ENCODE results near the gene RCN1. TPM values are rescaled to one million over a fixed set of nuclear protein-coding genes. Genes with fewer than 3 reads are reported as not detected.
"Not testable (repeated sequence)": the region's sequence is repeated elsewhere in the genome, so short reads cannot be mapped to it uniquely, and the experiment has no call there.

The RCN1 gene
- total RNA-seq, 6 donors from 2014 or later: 11.5 to 90.1 (median 49.8) TPM

DNA sequence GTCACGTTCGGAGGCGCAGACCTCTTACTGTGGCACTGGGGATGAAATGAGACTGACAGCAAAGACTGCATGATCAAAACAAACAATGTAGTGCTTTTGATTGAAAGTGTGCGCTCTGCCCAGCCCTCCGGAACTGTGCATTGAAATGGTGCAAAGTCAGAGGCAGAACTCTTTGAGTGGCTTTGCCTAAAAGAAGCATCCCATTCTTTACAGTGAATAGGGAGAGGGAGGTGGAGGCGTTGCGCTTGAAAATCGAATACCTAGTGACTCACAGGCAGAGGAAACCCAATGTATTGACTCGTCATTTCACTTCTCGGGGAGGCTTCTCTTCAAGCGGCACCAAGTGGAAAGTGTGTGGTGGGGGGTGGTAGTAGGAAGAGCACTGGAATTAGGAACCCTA is 10.9 kb downstream of the RCN1 start:
- 86 to 94% methylated on average over 11 of the region's 11 CpGs for WGBS, 2 donors
- Histone ChIP-seq H3K27ac (no peak overlapping the region), H3K4me3 (no peak overlapping the region), H3K36me3 (peaks cover 3 to 79% (median 48%) of the 10 kb centered on the region in 4 donors), H3K27me3 (no peaks in the 10 kb centered on the region), H3K9me3 (no peaks in the 10 kb centered on the region), H3K4me1 (no peaks in the 10 kb centered on the region)
- no peak for ATAC-seq (ENCODE audit: low FRiP score in 2 of 2)
- DNase-seq: no peak
- TF ChIP-seq EP300 (IDR thresholded peaks at IDR 0.05): no peak
- no peak for TF ChIP-seq POLR2AphosphoS5 (IDR thresholded peaks at IDR 0.05)
- TF ChIP-seq, protein P1, sequence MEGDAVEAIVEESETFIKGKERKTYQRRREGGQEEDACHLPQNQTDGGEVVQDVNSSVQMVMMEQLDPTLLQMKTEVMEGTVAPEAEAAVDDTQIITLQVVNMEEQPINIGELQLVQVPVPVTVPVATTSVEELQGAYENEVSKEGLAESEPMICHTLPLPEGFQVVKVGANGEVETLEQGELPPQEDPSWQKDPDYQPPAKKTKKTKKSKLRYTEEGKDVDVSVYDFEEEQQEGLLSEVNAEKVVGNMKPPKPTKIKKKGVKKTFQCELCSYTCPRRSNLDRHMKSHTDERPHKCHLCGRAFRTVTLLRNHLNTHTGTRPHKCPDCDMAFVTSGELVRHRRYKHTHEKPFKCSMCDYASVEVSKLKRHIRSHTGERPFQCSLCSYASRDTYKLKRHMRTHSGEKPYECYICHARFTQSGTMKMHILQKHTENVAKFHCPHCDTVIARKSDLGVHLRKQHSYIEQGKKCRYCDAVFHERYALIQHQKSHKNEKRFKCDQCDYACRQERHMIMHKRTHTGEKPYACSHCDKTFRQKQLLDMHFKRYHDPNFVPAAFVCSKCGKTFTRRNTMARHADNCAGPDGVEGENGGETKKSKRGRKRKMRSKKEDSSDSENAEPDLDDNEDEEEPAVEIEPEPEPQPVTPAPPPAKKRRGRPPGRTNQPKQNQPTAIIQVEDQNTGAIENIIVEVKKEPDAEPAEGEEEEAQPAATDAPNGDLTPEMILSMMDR (IDR thresholded peaks at IDR 0.05): no peak
- TF ChIP-seq POLR2A (IDR thresholded peaks at IDR 0.05): no peak

DNA sequence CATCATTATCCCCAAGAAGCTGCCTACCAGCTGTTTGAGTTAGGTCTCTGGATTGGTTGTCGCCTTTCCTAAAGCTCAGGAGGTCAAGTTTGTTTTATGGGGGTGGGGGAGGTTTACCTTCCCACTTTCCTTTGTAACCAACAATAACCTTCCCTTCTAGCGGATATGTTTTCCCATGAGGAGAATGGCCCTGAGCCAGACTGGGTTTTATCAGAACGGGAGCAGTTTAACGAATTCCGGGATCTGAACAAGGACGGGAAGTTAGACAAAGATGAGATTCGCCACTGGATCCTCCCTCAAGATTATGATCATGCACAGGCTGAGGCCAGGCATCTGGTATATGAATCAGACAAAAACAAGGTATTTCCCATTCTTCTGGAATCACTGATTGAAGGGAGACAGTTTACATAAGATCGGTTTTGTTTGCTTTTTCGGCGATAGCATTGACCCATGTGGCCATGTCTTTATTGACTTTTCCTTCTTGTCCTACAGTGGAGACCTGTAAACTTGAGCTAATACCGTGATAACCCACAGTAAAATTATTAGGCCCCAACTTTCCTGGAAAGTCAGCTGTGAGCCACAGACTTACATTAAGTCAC is 12.3 kb downstream of the RCN1 start:
- not testable (repeated sequence) for H3K4me3 ChIP-seq; H3K4me1 ChIP-seq; DNase-seq; H3K27me3 ChIP-seq; H3K9me3 ChIP-seq; ATAC-seq (ENCODE audit: low FRiP score in 2 of 2)
- Histone ChIP-seq H3K36me3 (peaks cover 3 to 67% (median 47%) of the 10 kb centered on the region in 4 donors), H3K27ac (peak overlapping the region in 2 of 4 donors; percentile 57 to 76)
- peak in 1 of 4 donors; percentile 1 for TF ChIP-seq EP300 (IDR thresholded peaks at IDR 0.05)
- peak in 1 of 2 donors; percentile 50 for TF ChIP-seq POLR2AphosphoS5 (IDR thresholded peaks at IDR 0.05)
- 66 to 70% methylated on average over 11 of the region's 11 CpGs for WGBS, 2 donors

DNA sequence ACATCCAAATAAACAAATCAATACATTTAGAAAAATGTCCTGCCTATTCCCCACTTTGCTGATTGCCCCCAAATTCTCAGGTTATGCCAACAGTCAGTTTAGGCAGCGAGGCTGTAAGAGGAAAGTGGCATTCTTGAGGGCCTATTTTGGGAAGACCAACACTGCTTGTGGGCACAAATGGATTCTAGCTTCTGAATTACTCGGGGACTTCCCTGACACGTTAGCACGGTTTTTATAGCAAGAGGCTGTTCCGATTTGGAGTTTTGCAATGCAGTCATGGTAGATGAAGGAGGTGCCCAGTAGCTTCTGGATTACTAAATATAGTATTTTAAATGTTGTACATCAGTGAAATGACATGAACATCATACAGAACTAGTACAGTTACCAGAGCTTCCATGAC is 13.1 kb downstream of the RCN1 start:
- H3K4me1 ChIP-seq: no peaks in the 10 kb centered on the region
- H3K4me3 ChIP-seq: no peak overlapping the region
- H3K36me3 ChIP-seq: peaks cover 3 to 60% (median 41%) of the 10 kb centered on the region in 4 donors
- no peak for TF ChIP-seq EP300 (IDR thresholded peaks at IDR 0.05)
- 86 to 94% methylated on average over 5 of the region's 5 CpGs for WGBS, 2 donors
- no peaks in the 10 kb centered on the region for H3K9me3 ChIP-seq
- H3K27ac ChIP-seq: peak overlapping the region in 3 of 4 donors; percentile 25 to 76 (median 57)
- DNase-seq: no peak
- H3K27me3 ChIP-seq: no peaks in the 10 kb centered on the region
- no peak for ATAC-seq (ENCODE audit: low FRiP score in 2 of 2)

DNA sequence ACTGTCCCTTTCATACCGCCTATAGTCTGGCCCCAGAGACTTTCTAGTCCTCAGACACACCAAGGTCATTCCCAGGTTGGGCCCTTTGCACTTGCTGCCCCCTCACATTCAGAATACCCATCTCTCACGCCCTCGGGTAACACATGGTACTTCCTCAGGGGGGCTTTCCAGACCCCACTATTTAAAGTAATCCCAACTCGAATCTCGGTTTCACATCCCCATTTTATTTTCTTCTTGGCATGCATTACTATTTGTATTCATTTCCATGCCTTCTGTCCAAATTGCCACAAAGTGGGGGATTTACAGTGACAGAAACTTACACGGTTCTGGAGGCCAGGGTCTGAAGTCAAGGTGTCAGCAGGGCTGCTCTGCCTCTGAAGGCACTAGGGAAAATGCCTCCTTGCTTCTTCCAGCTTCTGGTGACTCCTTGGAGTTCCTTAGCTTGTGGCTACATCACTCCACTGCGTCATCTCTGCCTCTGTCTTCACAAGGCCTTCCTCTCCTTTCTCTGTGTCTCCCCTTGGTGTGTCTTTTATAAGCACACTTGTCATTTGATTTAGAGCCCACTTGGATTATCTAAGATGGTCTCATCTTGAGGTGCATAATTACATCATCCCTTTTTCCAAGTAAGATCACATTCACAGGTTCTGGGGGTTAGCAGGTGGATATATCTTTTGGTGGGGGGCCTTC is 15.1 kb downstream of the RCN1 start:
- no peak for TF ChIP-seq POLR2AphosphoS5 (IDR thresholded peaks at IDR 0.05)
- TF ChIP-seq, protein P1 (IDR thresholded peaks at IDR 0.05): no peak
- WGBS, 2 donors: 83 to 86% methylated on average over 7 of the region's 7 CpGs
- H3K4me3 ChIP-seq: no peak overlapping the region

DNA sequence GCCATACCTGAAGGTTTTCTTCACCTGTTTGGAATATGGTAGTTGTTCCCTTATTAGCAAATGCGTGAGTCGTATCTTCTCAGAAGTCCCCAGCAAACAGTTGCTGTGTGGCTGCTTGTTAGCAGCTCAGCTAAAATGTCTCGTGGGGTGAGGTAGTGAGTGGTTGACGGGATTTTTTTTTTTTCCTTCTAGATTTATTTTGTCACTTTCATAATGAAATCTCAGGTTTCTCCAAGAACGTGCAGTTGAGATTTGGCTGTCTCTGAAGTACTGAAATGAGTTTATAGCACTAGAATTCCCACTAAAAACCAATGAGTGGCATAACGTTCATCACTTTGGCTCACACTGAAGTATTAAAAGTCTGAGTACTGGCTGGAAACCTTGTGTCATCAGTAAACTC is 16.8 kb downstream of the RCN1 start:
- H3K27me3 ChIP-seq: no peaks in the 10 kb centered on the region
- TF ChIP-seq EP300 (IDR thresholded peaks at IDR 0.05) (no peak), POLR2A (IDR thresholded peaks at IDR 0.05) (no peak), POLR2AphosphoS5 (IDR thresholded peaks at IDR 0.05) (no peak)
- TF ChIP-seq, protein P1 (IDR thresholded peaks at IDR 0.05): no peak
- no peak overlapping the region for H3K4me3 ChIP-seq
- ATAC-seq (ENCODE audit: low FRiP score in 2 of 2) (no peak), DNase-seq (no peak)
- H3K4me1 ChIP-seq: no peaks in the 10 kb centered on the region
- no peaks in the 10 kb centered on the region for H3K9me3 ChIP-seq
- H3K27ac ChIP-seq: no peak overlapping the region
- peaks cover 3 to 23% (median 18%) of the 10 kb centered on the region in 4 donors for H3K36me3 ChIP-seq
- 86 to 90% methylated on average over 6 of the region's 6 CpGs for WGBS, 2 donors

More for the DNA sequence above, 15.1 kb downstream of the RCN1 start:
- no peaks in the 10 kb centered on the region for H3K27me3 ChIP-seq
- DNase-seq (no peak), ATAC-seq (ENCODE audit: low FRiP score in 2 of 2) (no peak)
- H3K36me3 ChIP-seq: peaks cover 3 to 39% (median 25%) of the 10 kb centered on the region in 4 donors
- no peaks in the 10 kb centered on the region for H3K9me3 ChIP-seq
- no peaks in the 10 kb centered on the region for H3K4me1 ChIP-seq
- no peak overlapping the region for H3K27ac ChIP-seq

All from upper lobe of left lung (tissue), 6 donors.